ENCODE data around the gene SYT17.

- TF ChIP-seq EP300 (IDR thresholded peaks at IDR 0.05; ENCODE audit: borderline replicate concordance) (no peak), USF1 (IDR thresholded peaks at IDR 0.05) (no peak), TAF1 (IDR thresholded peaks at IDR 0.05; ENCODE audit: low read depth) (no peak), RAD21 (IDR thresholded peaks at IDR 0.05; ENCODE audit: low read depth) (no peak), CEBPB (IDR thresholded peaks at IDR 0.05) (no peak), MAX (IDR thresholded peaks at IDR 0.05) (no peak), ZBTB7A (IDR thresholded peaks at IDR 0.05; ENCODE audit: low read depth) (no peak), REST (IDR thresholded peaks at IDR 0.05; ENCODE audit: low read depth) (no peak), NFIC (IDR thresholded peaks at IDR 0.05) (no peak), EGR1 (IDR thresholded peaks at IDR 0.05) (no peak), YY1 (IDR thresholded peaks at IDR 0.05; ENCODE audit: low read depth) (no peak)
Measured at GRCh38 chr16:19215705-19216104, 47.7 kb downstream of the SYT17 start.
